Thymus (tissue), 11 donors: ENCODE results near the gene SNX8. TPM values are rescaled to one million over a fixed set of nuclear protein-coding genes. Genes with fewer than 3 reads are reported as not detected.

Experiments used
- DNase-seq, 9 donors: peaks; one replicate each; pipeline ENCODE4 v3.0.0-alpha.2; 2013; ENCODE audit warnings: low spot score in 9 of 9, low read depth in 6 of 9, missing footprints in 1 of 9
- H3K27ac ChIP-seq, 2 donors: one replicate each; pipeline ENCODE4 v1.5.1; 2013; ENCODE audit warnings: control low read depth in 1 of 2, low read depth in 1 of 2, low read length in 1 of 2, mild to moderate bottlenecking in 1 of 2, moderate library complexity in 1 of 2
- H3K27me3 ChIP-seq, 2 donors: one replicate each; pipeline ENCODE4 v1.5.1; 2013; ENCODE audit warnings: low read length in 1 of 2; ENCODE audit not compliant: control insufficient read depth in 2 of 2, insufficient read depth in 1 of 2
- H3K36me3 ChIP-seq, 2 donors: one replicate each; pipeline ENCODE4 v1.5.1; 2013; ENCODE audit warnings: low read length in 1 of 2, mild to moderate bottlenecking in 1 of 2, moderate library complexity in 1 of 2; ENCODE audit not compliant: control insufficient read depth in 2 of 2, insufficient read depth in 2 of 2
- H3K4me1 ChIP-seq, 2 donors: one replicate each; pipeline ENCODE4 v1.5.1; 2013; ENCODE audit warnings: low read length in 2 of 2; ENCODE audit not compliant: control insufficient read depth in 2 of 2, insufficient read depth in 2 of 2
- H3K4me3 ChIP-seq, 2 donors: one replicate each; pipeline ENCODE4 v1.5.1; 2013; ENCODE audit warnings: low read length in 2 of 2, control low read depth in 1 of 2, mild to moderate bottlenecking in 1 of 2
- H3K9me3 ChIP-seq, 2 donors: one replicate each; pipeline ENCODE4 v1.5.1; 2013; ENCODE audit warnings: low read length in 1 of 2, mild to moderate bottlenecking in 1 of 2; ENCODE audit not compliant: control insufficient read depth in 2 of 2, insufficient read depth in 1 of 2
- WGBS: extraction: QIAGEN DNeasy Blood & Tissue Kit; methylation state at CpG from one replicate; pipeline ENCODE4 v1.1.7; 2013; 5-methylcytosine and 5-hydroxymethylcytosine counted together
- polyA plus RNA-seq: library from polyadenylated mRNA; stranded (reverse); fragments of 200-250 nt; gene quantifications from one replicate; pipeline ENCODE4 v1.2.3, GENCODE V29; 2013
- total RNA-seq: library from RNA; stranded (reverse); fragments of 120-200 nt; gene quantifications from one replicate; pipeline ENCODE4 v1.2.4, GENCODE V29; 2013
- donor health status: healthy.

SNX8 gene
- total and polyA plus RNA-seq, 2 donors = 10.4 to 25.9 TPM

DNA sequence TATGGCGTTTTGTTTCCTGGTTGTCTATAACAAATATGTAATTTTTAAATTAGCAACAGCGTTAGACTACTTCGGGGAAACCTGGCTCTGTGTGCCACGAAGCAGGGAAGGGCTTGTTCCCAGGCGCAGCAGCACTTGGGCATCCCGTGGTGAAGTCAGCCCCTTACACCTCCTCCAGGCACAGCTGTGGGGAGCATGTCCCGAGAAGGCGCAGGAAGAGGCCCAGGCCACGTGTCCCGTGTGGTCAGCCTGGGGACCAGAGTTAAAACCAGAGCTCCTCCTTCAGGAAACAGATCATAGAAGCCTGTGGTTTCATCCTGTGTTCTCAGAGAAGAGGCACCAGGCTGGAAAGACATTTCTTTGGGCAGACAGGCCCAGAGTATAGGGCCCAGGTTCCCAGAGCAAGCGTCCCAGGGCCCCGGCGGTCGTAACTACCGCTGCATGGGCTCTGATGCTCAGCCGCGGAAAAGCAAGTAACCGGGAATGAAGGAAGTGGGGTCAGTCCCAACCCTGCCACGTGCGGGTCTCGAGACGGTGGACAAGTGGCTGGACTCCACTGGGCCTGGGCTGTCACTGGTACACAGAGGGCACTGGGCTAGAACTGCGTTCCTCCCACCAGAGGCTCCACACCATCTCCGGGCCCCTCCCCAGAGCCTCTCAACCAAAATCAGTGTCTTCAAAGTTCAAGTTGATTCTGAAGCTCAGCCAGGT is 65.1 kb downstream of the SNX8 start:
- no peaks in the 10 kb centered on the region for H3K27me3 ChIP-seq
- peaks cover 31 to 33% of the 10 kb centered on the region in 2 donors for H3K36me3 ChIP-seq
- DNase-seq = peak in 1 of 9 donors; percentile 27
- H3K9me3 ChIP-seq = no peaks in the 10 kb centered on the region
- H3K27ac ChIP-seq = peak overlapping the region in 1 of 2 donors; percentile 43
- H3K4me1 ChIP-seq = peaks cover 12 to 49% of the 10 kb centered on the region in 2 donors
- WGBS = 22% methylated on average over 24 of the region's 24 CpGs
- no peak overlapping the region for H3K4me3 ChIP-seq

DNA sequence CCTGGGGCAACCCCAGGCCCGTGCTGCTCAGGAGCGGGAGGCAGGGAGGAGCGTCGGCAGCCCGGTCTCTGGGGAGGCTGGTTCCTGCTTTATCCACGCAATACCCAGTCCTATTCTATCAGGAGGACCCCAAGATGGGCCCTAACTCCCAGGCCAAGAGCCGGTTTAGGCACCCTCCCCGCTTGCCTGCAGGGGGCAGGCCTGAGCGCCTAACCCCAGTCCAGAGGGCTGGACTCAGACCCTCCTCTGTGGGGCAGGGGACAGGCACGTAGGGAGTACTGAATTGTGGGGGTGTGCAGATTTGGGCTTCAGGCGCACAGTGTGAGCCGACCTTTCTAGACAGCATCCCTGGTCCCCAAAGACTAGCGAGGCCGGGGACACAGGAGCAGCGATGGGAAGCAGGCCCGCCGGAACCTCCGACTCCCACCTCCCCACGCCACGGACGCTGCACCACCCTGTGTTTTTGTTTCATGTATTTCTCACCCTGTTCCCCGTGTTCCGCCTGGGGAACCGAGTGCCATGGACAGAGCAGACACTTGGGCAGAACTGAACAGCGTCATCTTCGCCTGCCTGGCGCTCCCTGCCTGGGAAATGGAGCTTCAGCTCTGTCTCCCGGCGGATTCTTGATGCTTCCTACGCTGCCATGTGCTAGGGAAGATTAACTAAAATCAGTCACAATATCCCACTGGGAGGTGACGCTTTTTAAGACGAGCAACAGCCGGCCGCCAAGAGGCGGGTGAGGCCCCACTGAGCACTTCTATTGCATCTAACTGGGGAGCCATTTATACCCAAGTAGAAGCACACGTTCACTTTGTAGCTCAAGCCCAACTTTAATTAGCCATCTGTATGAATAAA is 66.9 kb downstream of the SNX8 start:
- H3K36me3 ChIP-seq = peaks cover 31 to 33% of the 10 kb centered on the region in 2 donors
- H3K9me3 ChIP-seq = no peaks in the 10 kb centered on the region
- peaks cover 18 to 63% of the 10 kb centered on the region in 2 donors for H3K4me1 ChIP-seq
- H3K4me3 ChIP-seq = no peak overlapping the region
- no peak overlapping the region for H3K27ac ChIP-seq
- 93% methylated on average over 36 of the region's 36 CpGs for WGBS
- H3K27me3 ChIP-seq = no peaks in the 10 kb centered on the region
- DNase-seq = no peak

DNA sequence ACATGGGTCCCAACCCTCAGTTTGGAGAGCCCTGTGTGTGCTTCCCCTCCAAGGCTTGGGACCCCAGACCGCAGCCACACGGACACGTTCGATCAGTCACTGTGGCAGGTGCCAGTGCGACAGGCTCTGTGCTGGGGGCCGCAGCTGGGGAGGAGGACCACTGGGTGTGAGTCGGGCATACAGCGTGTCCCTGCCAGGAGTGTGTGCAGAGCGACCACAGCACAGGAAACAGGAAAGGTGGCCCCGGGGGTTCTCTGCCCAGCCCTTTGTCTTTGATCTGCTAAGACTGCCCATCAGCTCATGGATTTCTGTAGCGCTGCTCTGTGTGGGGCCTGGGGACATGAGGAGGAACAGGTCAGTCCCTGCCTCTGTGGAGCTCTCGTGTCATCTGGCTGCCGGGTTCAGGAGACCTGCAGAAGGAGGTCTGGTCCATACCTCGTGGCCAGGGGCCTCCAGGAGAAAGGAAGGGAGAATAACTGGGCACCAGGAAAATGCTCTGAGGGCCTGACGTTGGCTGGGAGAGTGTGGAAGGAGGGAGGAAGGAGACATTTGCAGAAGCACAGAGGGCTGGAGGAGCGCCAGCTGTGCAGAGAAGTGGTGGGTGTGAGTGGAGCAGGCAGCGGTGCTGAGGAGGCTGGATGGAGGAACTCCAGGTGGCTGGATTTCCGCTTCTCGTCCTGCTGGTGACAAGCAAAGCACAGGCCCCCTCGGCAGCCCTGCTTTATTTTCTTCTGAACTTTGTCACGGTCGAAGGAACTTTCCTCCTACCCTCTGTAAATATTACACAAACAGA is 68.2 kb downstream of the SNX8 start:
- peak in 1 of 9 donors; percentile 36 for DNase-seq
- no peaks in the 10 kb centered on the region for H3K27me3 ChIP-seq
- H3K27ac ChIP-seq = no peak overlapping the region
- 21% methylated on average over 22 of the region's 22 CpGs for WGBS
- peaks cover 18 to 67% of the 10 kb centered on the region in 2 donors for H3K4me1 ChIP-seq
- no peak overlapping the region for H3K4me3 ChIP-seq
- peaks cover 20 to 28% of the 10 kb centered on the region in 2 donors for H3K36me3 ChIP-seq
- H3K9me3 ChIP-seq = no peaks in the 10 kb centered on the region

DNA sequence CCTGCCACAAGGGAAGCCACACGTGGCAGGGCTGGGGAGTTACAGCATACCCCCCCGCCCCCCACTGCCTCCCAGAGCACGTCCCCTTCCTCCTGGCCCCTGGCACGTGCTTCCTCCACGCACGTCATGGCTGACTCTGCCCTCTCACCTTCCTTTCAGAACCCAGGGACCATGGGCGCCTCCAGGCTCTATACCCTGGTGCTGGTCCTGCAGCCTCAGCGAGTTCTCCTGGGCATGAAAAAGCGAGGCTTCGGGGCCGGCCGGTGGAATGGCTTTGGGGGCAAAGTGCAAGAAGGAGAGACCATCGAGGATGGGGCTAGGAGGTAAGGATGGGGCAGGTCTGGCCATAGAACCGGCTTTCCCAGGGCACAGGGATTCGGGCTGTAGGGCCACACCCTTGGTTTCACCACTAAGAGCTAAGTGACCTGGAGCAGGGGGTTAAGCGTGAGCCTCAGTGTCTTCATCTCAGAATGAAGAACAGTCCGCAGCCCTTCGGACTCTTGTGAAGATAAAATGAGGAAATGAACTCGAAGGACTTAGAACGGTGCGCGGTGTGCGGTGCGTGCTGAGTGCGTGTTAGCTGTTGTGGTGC is 69.7 kb downstream of the SNX8 start:
- Histone ChIP-seq H3K27me3 (no peaks in the 10 kb centered on the region), H3K27ac (no peak overlapping the region), H3K9me3 (no peaks in the 10 kb centered on the region), H3K36me3 (peaks cover 15 to 25% of the 10 kb centered on the region in 2 donors), H3K4me1 (peaks cover 18 to 67% of the 10 kb centered on the region in 2 donors), H3K4me3 (no peak overlapping the region)
- no peak for DNase-seq
- 90% methylated on average over 25 of the region's 25 CpGs for WGBS

DNA sequence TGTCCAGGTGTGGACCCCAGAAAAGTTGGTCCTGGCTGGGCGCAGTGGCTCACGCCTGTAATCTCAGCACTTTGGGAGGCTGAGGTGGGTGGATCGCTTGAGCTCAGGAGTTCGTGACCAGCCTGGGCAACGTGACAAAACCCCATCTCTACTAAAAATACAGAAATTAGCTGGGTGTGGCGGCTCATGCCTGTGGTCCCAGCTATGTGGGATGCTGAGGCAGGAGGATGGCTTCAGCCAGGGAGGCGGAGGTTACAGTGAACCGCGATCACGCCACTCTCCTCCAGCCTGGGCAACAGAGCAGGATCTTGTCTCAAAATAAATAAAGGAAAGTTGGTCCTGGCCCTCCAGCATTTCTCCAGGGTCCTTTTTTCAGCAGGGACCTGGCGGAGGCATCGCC is 70.8 kb downstream of the SNX8 start:
- DNase-seq = no peak
- H3K27ac ChIP-seq = no peak overlapping the region
- H3K4me3 ChIP-seq = no peak overlapping the region
- 95% methylated on average over 12 of the region's 12 CpGs for WGBS
- H3K27me3 ChIP-seq = no peaks in the 10 kb centered on the region
- H3K4me1 ChIP-seq = peaks cover 13 to 57% of the 10 kb centered on the region in 2 donors
- H3K36me3 ChIP-seq = peaks cover 24 to 30% of the 10 kb centered on the region in 2 donors
- no peaks in the 10 kb centered on the region for H3K9me3 ChIP-seq

DNA sequence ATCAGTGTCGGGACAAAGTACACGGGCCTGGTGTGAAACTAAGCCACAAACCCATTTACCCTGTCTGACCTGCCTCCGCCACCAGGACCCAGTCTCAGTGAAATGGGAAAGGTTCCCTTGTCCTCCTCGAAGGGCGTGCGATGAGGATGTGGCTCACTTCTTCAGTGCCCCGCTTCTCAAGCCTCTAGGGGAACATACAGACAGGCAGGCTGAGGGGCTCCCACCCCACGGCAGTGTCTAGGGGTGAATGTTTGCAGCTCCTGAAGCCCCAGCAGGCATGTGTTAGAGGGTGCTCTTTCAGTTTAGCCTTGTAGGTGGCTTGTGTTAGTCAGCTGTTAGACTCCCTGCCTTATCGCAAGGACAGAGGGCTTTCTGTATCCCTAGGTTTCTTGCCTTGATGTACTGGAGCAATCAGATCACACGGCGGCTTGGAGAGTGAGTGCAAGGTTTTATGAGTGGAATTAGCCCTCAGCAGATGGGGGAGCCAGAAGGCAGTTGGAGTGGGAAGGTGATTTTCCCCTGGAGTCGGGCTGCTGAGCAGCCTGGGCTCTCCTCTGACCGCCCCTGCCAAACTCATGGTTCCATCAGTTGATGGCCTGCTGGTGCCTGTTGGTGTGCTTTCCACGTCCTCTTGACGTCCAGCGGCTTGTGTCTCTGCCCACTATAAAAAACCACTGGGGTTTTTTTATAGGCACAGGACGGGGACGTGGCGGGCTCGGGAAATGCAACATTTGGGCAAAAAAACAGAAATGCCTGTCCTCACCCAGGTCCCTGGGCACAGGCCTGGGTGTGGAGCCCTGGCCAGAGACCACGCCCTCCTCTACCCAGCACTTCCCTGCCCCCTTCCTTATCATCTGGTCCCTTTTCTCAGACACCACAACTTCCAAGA is 71.5 kb downstream of the SNX8 start:
- Histone ChIP-seq H3K4me1 (peaks cover 13 to 54% of the 10 kb centered on the region in 2 donors), H3K36me3 (peaks cover 25 to 31% of the 10 kb centered on the region in 2 donors), H3K4me3 (peak overlapping the region; percentile 92 to 96), H3K9me3 (no peaks in the 10 kb centered on the region), H3K27ac (peak overlapping the region; percentile 64 to 79), H3K27me3 (no peaks in the 10 kb centered on the region)
- WGBS = 46% methylated on average over 21 of the region's 21 CpGs
- peak in 2 of 9 donors; percentile 28 to 51 for DNase-seq

DNA sequence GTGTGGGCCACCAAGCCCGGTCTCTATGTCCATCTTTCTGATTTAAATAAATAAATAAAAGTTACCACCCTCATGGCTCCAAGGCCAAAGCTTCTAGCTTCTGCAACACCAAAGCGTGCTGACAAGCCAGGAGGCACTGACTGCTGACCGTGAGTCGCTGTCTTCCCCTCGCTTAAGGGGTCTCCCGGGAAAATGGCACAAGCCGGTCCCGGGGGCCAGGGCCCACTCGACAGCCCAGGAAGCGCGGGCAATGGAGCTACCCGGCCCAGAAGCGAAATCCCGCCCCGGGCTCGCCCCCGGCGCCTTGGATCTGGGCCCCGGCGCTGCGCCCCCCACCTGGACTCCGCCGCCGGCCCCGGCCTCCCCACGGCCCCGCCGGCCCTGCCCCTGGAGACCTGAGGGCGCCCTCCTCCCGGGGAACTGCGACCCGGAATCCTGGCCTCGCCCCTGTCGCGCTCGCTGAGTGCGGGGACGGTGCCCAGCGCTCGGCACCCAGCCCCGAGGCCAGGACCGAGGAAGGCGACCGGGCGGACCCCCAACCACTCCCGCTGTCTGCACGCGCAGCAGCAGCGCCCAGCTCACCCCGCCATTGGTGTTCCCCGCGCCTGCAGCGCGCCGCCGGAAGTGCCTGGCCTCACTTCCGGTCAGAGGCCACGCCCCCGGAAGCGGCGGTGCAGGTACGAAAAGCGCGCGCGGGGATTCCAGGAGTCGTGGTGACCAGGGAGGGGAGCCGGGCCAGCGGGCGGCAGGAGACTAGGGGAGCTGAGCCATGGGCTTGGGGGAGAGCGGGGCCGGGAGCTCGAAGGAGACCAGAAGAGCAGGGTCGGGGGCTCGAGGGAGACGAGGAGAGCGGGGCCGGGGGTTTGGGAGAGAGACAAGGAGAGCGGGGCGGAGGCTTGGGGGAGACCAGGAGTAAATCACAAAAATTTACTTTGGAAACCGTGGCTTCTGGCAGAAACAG is 72.4 kb downstream of the SNX8 start, which contains the start of the genes MRM2 and NUDT1:
TSS of gene MRM2 (minus strand) at position 626 of the 961 bp plus-strand sequence. CDS start at position 590, 36 bp downstream.
TSS of gene NUDT1 (plus strand) at position 647 of the 961 bp plus-strand sequence. CDS start 2,349 bp downstream, outside the sequence.
- Histone ChIP-seq H3K27me3 (no peaks in the 10 kb centered on the region), H3K36me3 (peaks cover 29 to 31% of the 10 kb centered on the region in 2 donors), H3K9me3 (no peaks in the 10 kb centered on the region), H3K4me3 (peak within 1 kb of the TSS; percentile 92 to 96), H3K27ac (peak within 1 kb of the TSS; percentile 64 to 79), H3K4me1 (peaks cover 13 to 51% of the 10 kb centered on the region in 2 donors)
- peak in 6 of 9 donors; percentile 45 to 77 (median 60) for DNase-seq
- WGBS = under 1% methylated on average over 81 of the region's 81 CpGs
